DND-41 (cell line): ENCODE results near the gene SMAD6.

Experiments
- ATAC-seq: fragments of 200-7000 bp; cut with Tn5 transposase; 3 replicates; pipeline ENCODE4 v1.9.1; 2021; ENCODE audit warnings: low read depth; ENCODE audit not compliant: insufficient read depth
- DNase-seq: peaks from one replicate; pipeline ENCODE4 v3.0.0-alpha.2; 2020
- H2AFZ ChIP-seq: 2 replicates; pipeline ENCODE4 v1.6.0; 2012; ENCODE audit warnings: low read depth, low read length
- H3K27ac ChIP-seq: 2 replicates; pipeline ENCODE4 v1.5.1; 2012; ENCODE audit warnings: low read length, inconsistent platforms
- H3K27me3 ChIP-seq: fragments of 200-600 bp; sonication (generic); 2 replicates; pipeline ENCODE4 v1.6.0; 2012; ENCODE audit warnings: low read length, mild to moderate bottlenecking, inconsistent platforms; ENCODE audit not compliant: insufficient read depth, poor library complexity
- H3K36me3 ChIP-seq: 2 replicates; pipeline ENCODE4 v1.5.1; 2012; ENCODE audit warnings: low read length, inconsistent platforms; ENCODE audit not compliant: insufficient read depth
- H3K4me1 ChIP-seq: 2 replicates; pipeline ENCODE4 v1.5.1; 2012; ENCODE audit warnings: mild to moderate bottlenecking, low read length; ENCODE audit not compliant: insufficient read depth
- H3K4me2 ChIP-seq: 2 replicates; pipeline ENCODE4 v1.6.0; 2012; ENCODE audit warnings: mild to moderate bottlenecking, moderate library complexity, low read length, inconsistent platforms; ENCODE audit not compliant: insufficient read depth
- H3K4me3 ChIP-seq, 2 experiments: fragments of 200-600 bp in 1 of 2; shearing (Covaris generic) in 1 of 2; 2 replicates each; pipeline ENCODE4 v1.5.1; 2012 to 2016; ENCODE audit warnings: inconsistent platforms in 2 of 2, low read length in 2 of 2, mild to moderate bottlenecking in 2 of 2, low read depth in 1 of 2, moderate library complexity in 1 of 2
- H3K79me2 ChIP-seq: 2 replicates; pipeline ENCODE4 v1.6.0; 2012; ENCODE audit warnings: low read length, inconsistent platforms; ENCODE audit not compliant: insufficient read depth
- H3K9ac ChIP-seq: 2 replicates; pipeline ENCODE4 v1.6.0; 2012; ENCODE audit warnings: low read depth, mild to moderate bottlenecking, inconsistent platforms, low read length, moderate library complexity
- H3K9me3 ChIP-seq: 2 replicates; pipeline ENCODE4 v1.5.1; 2012; ENCODE audit warnings: low read length, moderate library complexity, mild to moderate bottlenecking, inconsistent platforms; ENCODE audit not compliant: insufficient read depth, severe bottlenecking
- H4K20me1 ChIP-seq: 2 replicates; pipeline ENCODE4 v1.6.0; 2012; ENCODE audit warnings: low read length; ENCODE audit not compliant: insufficient read depth
- EZH2 ChIP-seq: IDR thresholded peaks from 3 replicates; pipeline ENCODE4 v1.6.1; 2012; ENCODE audit warnings: borderline replicate concordance, low read depth, mild to moderate bottlenecking, moderate library complexity, low read length, inconsistent platforms; ENCODE audit not compliant: severe bottlenecking
- TF ChIP-seq, protein P1 (sequence below): IDR thresholded peaks from 2 replicates; pipeline ENCODE4 v1.5.1; 2012; ENCODE audit warnings: borderline replicate concordance, low read length, moderate library complexity, mild to moderate bottlenecking; ENCODE audit not compliant: poor library complexity, severe bottlenecking; ENCODE audit errors: extremely low read depth

The SMAD6 gene

DNA sequence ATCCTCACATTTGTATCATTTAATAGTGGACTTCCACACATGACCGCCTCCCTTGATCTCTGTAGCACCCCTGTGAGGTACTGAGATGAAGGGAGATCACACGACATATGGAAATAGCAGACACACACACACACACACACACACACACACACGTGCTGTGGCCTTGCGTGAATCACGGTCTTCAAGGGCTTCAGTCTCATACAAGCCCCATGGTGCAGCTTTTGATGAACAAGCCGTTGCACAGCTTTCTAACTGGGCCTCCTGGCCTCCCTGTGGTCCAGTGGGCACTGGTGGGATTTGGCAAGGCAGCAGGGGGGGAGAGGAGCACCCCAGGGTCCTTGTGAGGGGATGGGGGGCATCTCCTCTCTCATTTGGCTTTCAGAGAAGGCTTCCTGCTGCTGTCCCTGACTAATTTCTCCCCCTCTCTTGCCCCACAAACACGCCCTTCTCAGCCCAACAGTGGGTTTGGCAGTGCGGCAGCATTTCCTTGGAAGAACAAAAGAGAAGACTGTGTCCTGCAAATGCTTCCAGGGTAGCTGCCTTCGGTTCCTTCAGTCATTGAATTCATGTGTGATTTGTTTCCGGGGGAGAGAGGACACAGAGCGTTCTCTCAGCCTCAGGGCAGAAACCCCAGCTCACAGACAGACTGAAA is 98.7 kb downstream of the SMAD6 start:
- H3K4me1 ChIP-seq, result no peaks in the 10 kb centered on the region
- DNase-seq (no peak), ATAC-seq (no peak)
- H3K9ac ChIP-seq, result no peak overlapping the region
- H3K4me2 ChIP-seq, result no peak overlapping the region
- no peak overlapping the region for H3K4me3 ChIP-seq
- H2AFZ ChIP-seq, result no peak overlapping the region
- no peaks in the 10 kb centered on the region for H3K27me3 ChIP-seq
- no peaks in the 10 kb centered on the region for H3K9me3 ChIP-seq
- H3K79me2 ChIP-seq, result no peaks in the 10 kb centered on the region
- no peaks in the 10 kb centered on the region for H3K36me3 ChIP-seq
- no peak overlapping the region for H3K27ac ChIP-seq
- no peaks in the 10 kb centered on the region for H4K20me1 ChIP-seq
- TF ChIP-seq, protein P1, sequence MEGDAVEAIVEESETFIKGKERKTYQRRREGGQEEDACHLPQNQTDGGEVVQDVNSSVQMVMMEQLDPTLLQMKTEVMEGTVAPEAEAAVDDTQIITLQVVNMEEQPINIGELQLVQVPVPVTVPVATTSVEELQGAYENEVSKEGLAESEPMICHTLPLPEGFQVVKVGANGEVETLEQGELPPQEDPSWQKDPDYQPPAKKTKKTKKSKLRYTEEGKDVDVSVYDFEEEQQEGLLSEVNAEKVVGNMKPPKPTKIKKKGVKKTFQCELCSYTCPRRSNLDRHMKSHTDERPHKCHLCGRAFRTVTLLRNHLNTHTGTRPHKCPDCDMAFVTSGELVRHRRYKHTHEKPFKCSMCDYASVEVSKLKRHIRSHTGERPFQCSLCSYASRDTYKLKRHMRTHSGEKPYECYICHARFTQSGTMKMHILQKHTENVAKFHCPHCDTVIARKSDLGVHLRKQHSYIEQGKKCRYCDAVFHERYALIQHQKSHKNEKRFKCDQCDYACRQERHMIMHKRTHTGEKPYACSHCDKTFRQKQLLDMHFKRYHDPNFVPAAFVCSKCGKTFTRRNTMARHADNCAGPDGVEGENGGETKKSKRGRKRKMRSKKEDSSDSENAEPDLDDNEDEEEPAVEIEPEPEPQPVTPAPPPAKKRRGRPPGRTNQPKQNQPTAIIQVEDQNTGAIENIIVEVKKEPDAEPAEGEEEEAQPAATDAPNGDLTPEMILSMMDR, result no peak
- TF ChIP-seq EZH2, result no peak

GRCh38 chr15:66801266-66801665 is 99.2 kb downstream of the SMAD6 start:
- Histone ChIP-seq H3K9ac (no peak overlapping the region), H3K4me1 (no peaks in the 10 kb centered on the region), H3K36me3 (no peaks in the 10 kb centered on the region), H3K27ac (no peak overlapping the region), H3K4me2 (no peak overlapping the region), H3K4me3 (no peak overlapping the region), H4K20me1 (no peaks in the 10 kb centered on the region), H3K79me2 (no peaks in the 10 kb centered on the region), H3K27me3 (no peaks in the 10 kb centered on the region), H2AFZ (no peak overlapping the region), H3K9me3 (no peaks in the 10 kb centered on the region)
- DNase-seq, result no peak
- ATAC-seq, result no peak
- TF ChIP-seq EZH2, result no peak
- TF ChIP-seq, protein P1, result no peak

DNA sequence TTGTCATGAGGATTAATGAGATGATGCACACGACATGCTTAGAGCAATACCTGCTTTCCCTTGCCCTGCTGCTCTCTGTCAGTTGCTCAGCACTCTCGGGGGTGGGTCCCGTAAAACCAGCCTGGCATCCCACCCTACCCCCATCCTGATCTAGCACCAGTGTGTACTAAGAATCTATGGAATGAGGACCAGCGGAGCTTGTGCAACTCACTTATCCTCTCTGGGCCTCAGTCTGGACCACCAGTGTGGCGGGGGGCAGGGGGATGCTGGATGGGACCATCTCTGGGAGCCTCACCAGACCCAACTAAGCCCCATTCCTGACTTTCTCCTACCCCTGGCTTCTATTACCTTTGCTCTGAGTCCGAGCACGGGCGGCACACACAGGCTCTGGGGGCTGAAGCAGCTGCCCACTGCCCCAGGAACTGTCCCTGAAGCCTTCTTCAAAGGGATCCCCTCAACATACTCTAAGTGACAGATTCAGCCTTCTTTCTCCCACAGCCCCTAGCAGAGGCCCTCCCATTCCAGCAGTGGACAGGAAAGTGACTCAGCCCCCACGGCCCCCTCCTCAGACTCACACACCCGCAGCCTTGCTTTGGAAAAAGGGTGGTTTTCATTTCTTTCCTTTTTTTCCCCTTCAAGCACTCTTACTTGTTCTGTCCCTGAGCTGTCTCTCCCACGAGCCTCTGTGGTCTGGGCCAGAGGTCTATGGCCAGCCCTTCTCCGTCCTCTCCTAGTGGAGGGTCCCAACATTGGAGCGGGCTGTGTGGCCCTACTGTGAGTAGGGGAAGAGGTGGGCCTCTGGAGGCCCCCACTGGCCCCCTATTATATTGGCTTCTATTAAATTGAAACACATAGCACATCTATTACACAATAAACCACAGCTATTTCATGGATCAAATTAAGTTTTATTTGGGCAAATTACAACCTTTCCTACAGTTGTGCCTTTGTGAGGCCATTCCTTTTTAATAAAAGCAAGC is 100.3 kb downstream of the SMAD6 start:
- no peaks in the 10 kb centered on the region for H3K36me3 ChIP-seq
- no peak for TF ChIP-seq EZH2
- TF ChIP-seq, protein P1, result no peak
- H3K4me3 ChIP-seq, result no peak overlapping the region
- no peak overlapping the region for H2AFZ ChIP-seq
- no peak overlapping the region for H3K27ac ChIP-seq
- H3K27me3 ChIP-seq, result no peaks in the 10 kb centered on the region
- no peak overlapping the region for H3K4me2 ChIP-seq
- no peak for DNase-seq
- ATAC-seq, result no peak
- H3K9me3 ChIP-seq, result no peaks in the 10 kb centered on the region
- no peaks in the 10 kb centered on the region for H3K4me1 ChIP-seq
- H4K20me1 ChIP-seq, result no peaks in the 10 kb centered on the region
- H3K9ac ChIP-seq, result no peak overlapping the region
- no peaks in the 10 kb centered on the region for H3K79me2 ChIP-seq
